GM19372 (cell line): ENCODE measurements around the gene CD2BP2.
"Not testable (repeated sequence)": the region's sequence is repeated elsewhere in the genome, so short reads cannot be mapped to it uniquely, and the experiment has no call there.

Experiments
- ATAC-seq: cut with Tn5 transposase; IDR thresholded peaks from one replicate; pipeline ENCODE4 v1.9.1; 2021; ENCODE audit warnings: mild to moderate bottlenecking, low read depth, moderate library complexity; ENCODE audit not compliant: unreplicated experiment

The CD2BP2 gene

DNA sequence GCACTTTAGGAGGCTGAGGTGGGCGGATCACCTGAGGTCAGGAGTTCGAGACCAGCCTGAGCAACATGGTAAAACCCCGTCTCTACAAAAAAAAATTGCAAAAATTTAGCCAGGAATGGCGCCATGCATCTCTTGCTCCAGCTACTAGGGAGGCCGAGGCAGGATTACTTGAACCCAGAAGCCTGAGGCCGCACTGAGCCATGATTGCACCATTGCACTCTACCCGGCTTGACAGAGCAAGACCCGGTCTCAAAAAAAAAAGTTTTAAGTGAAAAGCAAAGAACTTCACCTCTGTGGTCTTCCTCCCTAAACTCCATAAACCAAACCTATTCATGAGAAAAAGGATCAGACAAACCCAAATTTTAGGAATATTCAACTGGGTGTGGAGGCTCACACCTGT, 7.0 kb downstream of the CD2BP2 start:
- ATAC-seq, result no peak

DNA sequence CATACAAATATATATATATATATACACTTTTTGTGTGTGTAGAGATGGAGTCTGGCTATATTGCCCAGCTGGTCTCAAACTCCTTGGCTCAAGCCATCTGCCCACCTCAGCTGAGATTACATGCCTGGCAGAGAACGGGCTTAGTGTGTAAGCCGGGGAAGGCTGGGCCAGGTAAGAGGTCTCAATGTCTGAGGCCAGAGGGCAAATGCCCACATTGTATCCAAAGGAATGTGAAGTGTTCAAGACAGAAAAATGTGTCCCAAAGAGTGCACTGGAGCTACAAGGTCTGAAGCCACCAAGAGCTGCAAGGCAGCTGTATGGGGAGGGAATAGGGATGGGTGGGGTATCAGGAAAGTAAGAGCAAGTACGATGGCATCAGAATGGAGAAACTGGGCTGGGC, 8.8 kb downstream of the CD2BP2 start:
- ATAC-seq, result no peak

- not testable (repeated sequence) for ATAC-seq
Measured at GRCh38 chr16:30343491-30343820, 11.7 kb downstream of the CD2BP2 start.

DNA sequence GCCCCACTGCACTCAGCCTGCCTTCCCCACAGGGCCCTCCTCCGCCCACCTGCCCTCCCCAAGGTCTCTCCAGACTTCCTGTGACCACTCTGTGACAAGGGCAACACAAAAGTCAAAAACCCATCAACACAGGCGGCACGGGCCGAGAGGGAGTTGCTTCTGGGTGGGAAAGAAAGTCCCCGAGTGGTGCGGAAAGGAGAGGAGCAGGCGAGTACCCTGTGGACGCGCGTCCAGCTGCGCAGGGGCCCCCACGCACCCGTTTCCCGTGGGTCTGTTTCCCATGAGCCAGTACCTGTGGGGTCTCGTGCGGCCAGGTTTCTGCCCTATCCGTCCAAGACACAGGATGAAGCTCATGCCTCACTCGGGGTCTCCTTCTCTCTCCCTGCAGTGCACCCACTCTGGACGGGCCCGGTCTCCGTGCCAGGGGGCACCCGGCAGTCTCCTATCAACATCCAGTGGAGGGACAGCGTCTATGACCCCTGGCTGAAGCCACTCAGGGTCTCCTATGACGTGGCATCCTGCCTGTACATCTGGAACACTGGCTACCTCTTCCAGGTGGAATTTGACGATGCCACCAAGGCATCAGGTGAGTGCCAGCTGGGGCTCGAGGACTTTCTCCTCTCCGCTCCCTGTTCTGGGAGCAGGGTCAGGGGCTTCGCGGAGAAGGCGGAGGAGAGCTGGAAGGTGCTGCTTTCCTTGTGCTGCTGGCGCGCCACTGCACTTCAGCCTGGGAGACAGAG, 12.2 kb downstream of the CD2BP2 start:
- ATAC-seq, result no peak

DNA sequence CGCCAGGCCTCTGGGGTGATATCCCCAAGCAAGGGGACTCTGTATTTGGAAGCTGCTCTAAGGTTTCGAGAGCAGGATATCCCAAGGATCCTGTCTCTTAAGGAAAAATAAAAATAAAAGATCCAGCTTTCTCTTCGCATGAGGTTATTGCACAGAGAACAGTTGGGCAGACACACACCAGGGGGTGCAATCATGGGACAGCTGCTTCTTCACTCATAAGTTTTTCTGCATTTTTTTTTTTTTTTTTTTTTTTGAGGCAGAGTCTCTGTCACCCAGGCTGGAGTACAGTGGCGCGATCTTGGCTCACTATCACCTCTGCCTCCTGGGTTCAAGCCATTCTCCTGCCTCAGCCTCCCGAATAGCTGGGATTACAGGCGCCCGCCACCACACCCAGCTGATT, 13.1 kb downstream of the CD2BP2 start:
- ATAC-seq, result not testable (repeated sequence)

GRCh38 chr16:30340621-30341020, 14.5 kb downstream of the CD2BP2 start:
- ATAC-seq, result no peak

DNA sequence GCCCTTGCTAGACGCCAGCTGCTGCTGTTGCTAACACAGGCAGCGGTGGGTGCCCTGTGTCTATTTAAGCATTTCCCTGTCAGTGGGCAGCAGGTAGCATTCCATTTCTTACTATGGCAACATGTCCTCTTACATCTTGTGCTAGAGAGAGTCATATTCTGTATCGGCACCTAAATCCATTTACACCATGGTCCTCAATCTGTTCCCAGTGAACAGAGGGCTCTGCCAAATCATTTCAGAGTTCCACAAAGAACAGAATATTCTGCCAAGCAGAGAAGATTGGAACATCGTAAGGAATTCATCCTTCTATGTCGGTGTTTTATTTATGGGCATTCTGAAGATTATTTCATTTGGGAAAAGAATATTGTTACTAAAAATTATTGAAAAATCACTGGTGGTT, 16.4 kb downstream of the CD2BP2 start:
- not testable (repeated sequence) for ATAC-seq

GRCh38 chr16:30337964-30338357, 17.1 kb downstream of the CD2BP2 start:
- not testable (repeated sequence) for ATAC-seq

DNA sequence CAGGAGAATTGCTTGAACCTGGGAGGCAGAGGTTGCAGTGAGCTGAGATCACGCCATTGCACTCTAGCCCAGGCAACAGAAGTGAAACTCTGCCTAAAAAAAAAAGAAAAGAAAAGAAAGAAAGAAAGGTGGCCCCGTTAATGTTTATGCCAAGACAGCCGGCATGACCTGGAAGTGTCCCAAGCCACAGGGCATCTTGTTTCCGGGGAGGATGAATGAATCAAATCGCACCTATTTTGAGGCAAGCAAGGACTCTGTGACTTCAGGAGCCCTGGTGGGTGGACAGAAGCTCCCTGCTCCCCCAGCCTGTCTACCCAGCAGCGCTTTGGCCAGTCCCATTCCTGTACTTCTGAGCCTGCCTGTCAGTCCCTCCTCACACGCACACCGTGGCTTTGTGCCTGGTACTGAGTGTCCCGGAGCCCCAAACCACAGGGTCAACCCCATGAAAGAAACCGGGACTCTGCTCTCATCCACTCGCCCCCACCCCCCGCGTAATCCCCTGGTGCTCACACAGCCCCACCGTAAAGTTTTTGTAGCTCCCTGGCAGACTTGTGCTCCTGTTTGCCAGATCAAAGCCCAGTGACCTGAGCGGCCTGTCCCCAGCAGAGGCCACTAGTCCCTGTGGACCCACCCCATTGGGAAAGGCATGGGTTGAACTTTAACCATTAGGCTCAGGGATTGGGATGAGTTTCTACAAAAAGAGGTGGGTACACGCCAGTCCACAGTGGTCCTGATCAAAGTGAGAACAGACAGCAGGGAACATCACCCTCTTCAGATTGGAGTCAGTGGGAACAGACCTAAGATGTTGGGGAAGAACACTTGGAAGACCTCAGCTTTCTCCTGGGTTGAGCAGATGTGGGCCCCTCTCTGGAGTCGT, 19.3 kb downstream of the CD2BP2 start:
- no peak for ATAC-seq

DNA sequence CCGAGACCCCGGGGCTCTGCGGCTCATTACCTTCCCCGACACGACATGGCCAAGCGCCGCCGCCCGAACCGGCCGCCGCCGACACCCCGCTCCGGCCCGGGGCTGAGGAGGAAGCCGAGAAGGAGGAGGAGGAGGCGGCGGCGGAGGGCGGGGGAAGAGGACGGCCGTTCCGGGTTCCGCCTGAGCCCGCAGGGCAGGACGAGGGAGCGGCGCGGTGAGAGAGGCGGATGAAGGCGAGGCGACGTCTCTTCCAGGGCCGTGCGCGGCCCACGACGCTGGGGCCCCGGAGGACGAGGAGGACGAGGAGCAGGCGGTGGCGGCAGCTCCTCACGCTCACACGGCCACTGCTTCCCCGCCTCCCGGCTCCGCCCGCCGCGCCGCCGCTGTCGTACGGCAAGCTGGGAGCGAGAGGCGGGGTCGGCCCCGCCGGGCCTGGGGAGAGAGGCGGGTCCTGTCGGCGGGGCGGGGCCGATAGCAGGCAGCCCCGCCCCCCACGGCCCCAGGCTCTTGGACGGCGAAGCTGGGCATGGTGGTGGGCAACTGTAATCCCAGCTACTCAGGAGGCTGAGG, 20.0 kb downstream of the CD2BP2 start:
- peak; percentile 60 for ATAC-seq

GRCh38 chr16:30334473-30334989, 20.6 kb downstream of the CD2BP2 start:
- ATAC-seq, result peak; percentile 85

DNA sequence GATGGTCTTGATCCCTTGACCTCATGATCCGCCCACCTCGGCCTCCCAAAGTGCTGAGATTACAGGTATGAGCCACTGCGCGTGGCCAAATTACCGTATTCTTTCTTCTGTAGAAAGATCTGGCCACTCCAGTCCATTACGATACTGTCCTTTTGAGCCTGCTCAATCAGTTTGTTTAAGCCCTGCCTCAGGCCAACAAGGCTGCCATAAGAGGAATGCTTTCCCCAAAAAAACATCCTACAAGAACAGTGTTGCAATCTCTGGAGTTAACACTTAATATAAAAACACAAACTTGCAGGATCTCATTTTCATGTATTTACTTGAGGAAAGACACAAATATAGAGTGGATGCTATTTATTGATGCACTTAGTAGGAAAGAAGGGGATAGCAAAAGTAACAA, 30.9 kb downstream of the CD2BP2 start:
- not testable (repeated sequence) for ATAC-seq

DNA sequence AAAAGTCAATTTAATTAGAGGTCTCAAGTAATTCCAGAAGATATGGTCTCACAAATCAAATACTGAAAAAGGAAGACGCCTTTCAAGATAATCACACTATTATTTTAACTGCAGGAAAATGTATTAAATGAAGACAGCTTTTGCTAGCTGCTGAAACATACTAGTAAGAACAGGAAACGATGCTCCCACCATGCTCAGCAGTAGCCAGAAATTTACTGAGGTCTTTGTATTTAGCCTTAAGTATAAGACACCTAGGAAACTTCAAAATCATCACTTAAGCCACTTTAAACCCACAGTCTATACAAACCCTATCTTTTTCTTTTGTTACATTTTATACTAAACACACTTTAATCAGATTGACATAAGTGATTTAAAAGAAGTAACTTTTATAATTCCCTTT, 36.5 kb downstream of the CD2BP2 start:
- ATAC-seq, result not testable (repeated sequence)

DNA sequence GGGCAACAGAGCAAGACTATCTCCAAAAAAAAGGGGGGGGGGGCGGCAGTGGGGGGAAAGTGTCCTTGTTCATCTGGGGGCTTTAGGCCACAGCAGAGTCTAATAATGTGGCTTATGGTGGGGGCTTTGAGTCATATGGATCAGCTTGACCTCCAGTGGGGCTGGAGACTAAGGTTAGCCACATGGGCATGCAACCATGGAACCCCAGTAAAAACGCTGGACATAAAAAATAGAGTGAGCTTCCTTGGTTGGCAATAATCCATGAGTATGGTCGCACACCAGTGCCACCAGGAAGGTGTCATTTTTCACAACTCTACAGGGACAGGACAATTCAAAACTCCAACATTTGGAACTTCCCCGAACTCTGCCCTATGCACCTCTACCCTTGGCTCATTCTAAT, 44.2 kb downstream of the CD2BP2 start:
- ATAC-seq, result not testable (repeated sequence)

GRCh38 chr16:30309255-30309654, 45.9 kb downstream of the CD2BP2 start:
- not testable (repeated sequence) for ATAC-seq
